Cardiac fibroblast (primary cell): ENCODE results near the gene MGAT4B.

Experiments used
- DNase-seq, 2 donors: peaks; one replicate each; pipeline versions ENCODE4 v3.0.0 to v3.0.0-alpha.2; 2010; ENCODE audit warnings: low read depth in 2 of 2
- H3K4me3 ChIP-seq, 2 donors: replicated peaks in 1 of 2; 1 replicate in 1 of 2; 2 replicates in 1 of 2; pipeline ENCODE4 v1.5.1; 2011; ENCODE audit warnings: low read depth in 2 of 2, low read length in 2 of 2, mild to moderate bottlenecking in 2 of 2, moderate library complexity in 1 of 2
- CTCF ChIP-seq: IDR thresholded peaks from one replicate; pipeline ENCODE4 v1.5.1; 2011; ENCODE audit warnings: low read depth, mild to moderate bottlenecking, low read length, inconsistent platforms

The MGAT4B gene

DNA sequence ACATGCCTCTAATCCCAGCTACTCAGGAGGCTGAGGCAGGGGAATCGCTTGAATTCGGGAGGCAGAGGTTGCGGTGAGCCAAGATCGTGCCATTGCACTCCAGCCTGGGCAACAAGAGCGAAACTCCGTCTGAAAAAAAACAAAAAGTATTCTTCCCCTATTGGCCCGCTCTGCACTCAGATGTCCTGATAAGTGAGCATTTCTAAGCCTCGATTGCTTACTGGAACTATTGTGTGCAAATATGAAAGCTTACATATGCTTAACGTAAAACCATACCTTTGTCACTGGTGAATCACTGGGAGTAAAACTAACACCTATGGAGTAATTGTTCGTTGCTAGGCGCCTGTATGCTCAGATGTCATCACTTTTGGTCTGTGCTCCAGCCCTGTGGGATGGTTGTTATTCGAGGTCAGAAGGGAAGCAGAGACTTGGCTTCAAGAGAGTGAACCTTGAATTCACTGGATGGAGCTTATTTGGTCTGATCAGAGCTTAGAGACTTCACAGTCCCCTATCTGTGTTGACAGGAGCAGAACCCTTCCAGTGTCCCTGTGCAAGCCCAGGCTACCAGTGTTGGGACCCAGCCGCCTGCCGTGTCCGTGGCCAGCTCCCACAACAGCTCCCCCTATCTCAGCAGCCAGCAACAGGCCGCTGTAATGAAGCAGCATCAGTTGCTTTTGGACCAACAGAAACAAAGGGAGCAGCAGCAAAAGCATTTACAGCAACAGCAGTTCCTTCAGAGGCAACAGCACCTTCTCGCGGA lies 38.2 kb downstream of the MGAT4B start:
- no peak overlapping the region for H3K4me3 ChIP-seq
- no peak for DNase-seq
- no peak for TF ChIP-seq CTCF

- no peak for TF ChIP-seq CTCF
- no peak for DNase-seq
- no peak overlapping the region for H3K4me3 ChIP-seq
Observed at GRCh38 chr5:179767496-179768100, 39.1 kb downstream of the MGAT4B start.

GRCh38 chr5:179766726-179767455 lies 39.8 kb downstream of the MGAT4B start:
- DNase-seq = peak in 1 of 2 donors; percentile 41
- no peak overlapping the region for H3K4me3 ChIP-seq

GRCh38 chr5:179766021-179766725 lies 40.5 kb downstream of the MGAT4B start:
- no peak overlapping the region for H3K4me3 ChIP-seq
- peak; percentile 32 to 55 for DNase-seq
- TF ChIP-seq CTCF = no peak

More at GRCh38 chr5:179766726-179767455, 39.8 kb downstream of the MGAT4B start:
- TF ChIP-seq CTCF = no peak

DNA sequence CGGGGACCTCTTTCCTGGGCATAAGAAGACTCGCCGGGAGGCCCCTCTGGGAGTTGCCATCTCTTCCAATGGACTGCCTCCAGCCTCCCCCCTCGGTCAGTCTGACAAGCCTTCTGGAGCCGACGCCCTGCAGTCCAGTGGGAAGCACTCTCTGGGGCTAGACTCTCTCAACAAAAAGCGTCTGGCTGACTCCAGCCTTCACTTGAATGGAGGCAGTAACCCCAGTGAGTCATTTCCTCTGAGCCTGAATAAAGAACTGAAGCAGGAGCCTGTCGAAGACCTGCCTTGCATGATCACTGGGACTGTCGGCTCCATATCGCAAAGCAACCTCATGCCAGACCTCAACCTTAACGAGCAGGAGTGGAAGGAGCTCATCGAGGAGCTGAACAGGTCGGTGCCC lies 41.3 kb downstream of the MGAT4B start:
- no peak for TF ChIP-seq CTCF
- H3K4me3 ChIP-seq = peak overlapping the region in 1 of 2 donors; percentile 11
- peak; percentile 89 to 94 for DNase-seq

GRCh38 chr5:179764056-179764455 lies 42.6 kb downstream of the MGAT4B start:
- H3K4me3 ChIP-seq = no peak overlapping the region
- no peak for DNase-seq
- TF ChIP-seq CTCF = no peak
